GM21786 (cell line): ENCODE data around the gene ERMN.

Experiments
- ATAC-seq: cut with Tn5 transposase; IDR thresholded peaks from one replicate; pipeline ENCODE4 v1.9.1; 2021; ENCODE audit not compliant: unreplicated experiment

The ERMN gene

DNA sequence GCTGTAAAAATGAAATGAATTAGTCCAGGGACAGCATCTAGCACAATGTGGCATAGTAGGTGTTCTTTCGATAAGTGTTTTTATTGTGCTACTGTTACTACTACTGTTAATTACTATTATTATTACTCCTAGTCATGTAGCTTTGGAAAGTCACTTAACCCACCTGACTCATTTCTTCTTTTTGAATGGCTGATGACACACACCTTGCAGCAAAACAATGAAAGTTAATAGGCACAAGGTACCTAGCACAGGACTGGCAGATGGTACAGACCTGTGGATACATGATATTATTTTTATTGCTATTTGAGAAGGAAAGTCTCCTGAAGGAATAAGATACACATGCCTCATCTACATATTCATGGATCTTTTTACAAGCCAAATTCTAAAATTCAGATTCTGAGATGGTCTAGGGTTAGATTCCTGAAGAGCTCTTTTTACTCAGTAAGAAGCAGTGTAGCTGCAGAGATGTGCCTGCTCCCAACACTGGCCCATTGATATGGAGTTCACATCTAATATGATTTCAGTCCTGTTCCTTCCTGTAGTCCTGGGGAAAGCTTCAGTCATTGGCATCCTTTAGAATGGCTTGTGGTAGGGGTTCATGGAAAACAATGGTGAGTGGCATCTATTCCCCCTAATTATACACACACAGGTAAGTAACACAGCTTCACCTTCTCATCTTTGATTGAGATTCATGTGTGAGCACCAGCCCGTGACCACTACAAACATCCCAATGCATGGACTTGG is 7.9 kb upstream of the ERMN start:
- ATAC-seq: no peak

DNA sequence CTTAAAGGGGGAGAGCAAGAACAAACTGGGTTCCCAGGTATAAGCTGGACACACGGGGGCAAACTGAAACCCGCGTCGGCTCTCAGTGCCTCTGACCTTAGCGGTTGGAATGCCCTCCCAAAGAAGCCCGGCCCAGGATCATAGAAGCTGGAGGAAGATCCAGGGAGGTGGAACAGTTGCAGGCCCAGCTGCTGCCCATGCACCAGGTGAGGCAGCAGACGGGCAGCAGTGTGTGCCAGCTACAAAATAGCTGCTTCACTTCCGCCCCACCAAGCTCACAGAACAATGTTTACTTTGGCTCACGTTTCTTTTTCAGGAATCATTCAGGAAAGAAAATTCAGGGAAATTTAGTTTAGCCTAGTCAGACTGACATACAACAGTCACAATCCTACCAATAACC is 3.9 kb upstream of the ERMN start:
- ATAC-seq: no peak

DNA sequence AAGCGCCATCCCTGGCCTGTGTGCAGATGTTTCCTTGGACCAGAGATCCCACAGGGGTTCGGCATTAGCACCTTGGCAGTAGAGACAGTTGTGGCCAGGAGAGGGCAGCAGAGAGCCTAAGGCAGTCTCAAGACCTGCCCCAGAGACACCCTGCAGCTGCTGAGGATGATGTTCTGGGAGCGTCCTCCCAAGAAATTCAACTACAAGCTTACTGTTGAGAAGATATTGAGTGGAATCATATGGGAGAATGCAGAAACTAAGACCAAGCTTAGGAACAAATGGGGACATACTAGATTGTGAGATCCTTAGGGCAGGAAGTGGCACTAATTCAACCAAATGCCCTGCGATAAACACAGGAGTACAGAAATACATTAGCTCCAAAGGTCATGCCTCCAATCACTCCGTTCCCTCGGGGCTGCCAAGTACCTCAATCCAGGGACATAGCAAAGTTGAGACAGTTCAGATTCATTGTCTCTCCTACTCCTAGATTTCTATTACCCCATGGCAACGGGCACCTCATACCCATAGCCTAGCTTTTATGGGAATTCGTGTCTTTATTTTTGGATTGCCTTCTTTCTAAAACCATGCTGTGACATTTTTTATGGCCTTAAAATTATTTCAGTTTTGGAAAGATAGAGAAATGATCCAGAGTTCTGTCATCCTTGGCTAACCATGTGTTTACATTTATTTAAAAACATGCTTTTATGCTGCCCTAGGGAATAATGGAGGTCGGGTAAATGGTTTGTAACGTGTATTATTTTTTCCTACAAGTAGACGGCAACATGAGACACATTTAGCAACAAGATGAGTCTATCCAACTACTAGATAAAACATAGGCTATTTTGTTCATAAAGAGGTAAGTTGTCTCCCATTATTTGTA is 2.2 kb upstream of the ERMN start:
- ATAC-seq: peak; percentile 99

DNA sequence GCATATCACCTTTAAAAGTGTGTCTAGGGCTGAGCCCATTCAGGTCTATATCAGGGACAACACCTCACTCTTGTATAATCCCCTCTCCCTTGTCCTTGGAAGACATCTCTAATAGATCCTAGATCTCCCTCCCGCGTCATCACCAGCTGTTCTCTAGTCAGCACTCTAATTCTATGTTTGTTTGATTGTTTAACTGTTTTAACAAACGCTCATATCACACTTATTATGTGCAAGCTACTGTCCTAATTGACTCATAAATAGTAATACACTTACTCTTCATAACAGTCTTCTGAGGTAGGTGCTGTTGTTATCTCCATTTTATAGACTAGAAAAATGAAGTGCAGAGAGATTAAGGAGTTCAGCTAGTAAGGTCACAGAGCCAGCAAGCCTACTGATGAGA is 1.6 kb upstream of the ERMN start:
- peak; percentile 25 for ATAC-seq

DNA sequence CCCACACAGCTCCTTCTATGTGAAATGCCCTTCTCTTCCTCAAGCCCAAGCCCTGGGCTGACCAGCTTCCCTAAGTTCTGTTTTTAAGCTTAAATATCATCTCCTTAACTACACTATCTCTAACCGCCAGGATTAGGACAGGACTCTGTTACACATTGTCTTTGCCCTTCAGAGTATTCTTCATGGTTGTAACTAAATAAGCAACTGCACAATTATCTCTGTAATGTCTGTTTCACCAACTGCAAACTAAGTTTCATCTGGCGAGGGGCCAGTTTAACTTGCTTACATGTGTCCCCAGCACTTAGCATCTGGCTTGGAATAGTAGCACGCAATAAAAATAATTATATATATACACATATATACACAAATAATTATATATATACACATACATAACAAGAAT is 1.1 kb upstream of the ERMN start:
- no peak for ATAC-seq

DNA sequence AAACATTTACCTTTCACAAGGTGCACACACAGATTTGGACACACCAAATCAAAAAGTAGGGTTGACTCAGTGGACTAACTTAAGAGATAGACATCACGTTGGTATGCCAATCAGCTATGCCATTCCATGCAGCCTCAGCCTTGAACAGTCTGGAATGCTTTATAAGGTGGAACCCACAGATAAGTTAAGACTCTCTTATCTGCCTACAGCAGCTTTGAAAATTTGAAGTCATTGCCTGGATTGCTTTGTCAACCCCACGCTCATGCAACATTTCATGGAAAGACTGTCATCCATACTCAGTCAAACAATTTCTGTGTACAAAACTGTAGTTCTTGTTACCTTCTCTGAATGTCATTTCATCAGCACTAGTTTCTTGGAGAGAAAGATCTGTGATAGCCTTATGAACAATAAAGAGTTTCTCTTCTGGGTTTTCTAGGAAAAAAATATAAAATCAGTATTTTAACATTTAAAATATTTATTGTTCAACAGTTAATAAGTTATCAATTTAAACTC is 1.2 kb downstream of the ERMN start:
- no peak for ATAC-seq

DNA sequence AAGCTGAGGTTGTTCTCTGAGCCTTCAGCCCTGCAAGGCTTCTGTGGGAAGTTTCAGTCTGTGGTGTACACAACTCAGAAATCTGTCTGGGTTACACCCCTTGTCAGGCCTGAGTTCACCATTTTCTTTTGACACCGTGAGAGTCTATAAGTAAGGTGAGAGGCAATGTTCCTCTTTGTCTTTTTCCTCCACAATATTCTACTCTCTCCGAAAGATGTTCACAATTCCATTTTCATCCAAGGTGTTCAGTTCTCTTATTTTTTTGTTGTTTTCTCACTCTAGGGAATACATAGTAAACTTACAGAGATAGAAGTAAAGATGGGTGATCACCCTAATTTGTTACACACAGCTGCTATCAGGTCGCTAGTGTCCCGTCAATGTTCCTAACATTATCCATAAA is 3.2 kb downstream of the ERMN start:
- no peak for ATAC-seq

DNA sequence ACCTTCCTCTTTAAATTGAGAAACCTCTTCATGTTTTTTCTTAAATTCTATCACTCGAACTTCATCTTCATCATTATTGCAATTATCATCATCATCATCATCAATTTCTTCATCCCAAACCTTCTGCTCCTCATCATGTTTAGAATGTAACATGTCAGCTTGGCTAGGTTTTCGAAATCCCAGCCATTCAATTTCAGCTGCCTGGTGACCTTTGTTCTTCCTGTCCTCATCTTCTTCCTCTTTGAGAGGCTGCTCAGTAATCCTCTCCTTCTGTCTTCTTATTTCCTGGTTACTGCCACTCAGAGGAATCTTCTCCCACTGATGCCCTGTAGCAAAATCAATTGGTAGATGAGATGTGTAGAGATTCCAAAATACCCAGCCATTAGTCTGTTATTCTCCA is 4.2 kb downstream of the ERMN start:
- no peak for ATAC-seq

DNA sequence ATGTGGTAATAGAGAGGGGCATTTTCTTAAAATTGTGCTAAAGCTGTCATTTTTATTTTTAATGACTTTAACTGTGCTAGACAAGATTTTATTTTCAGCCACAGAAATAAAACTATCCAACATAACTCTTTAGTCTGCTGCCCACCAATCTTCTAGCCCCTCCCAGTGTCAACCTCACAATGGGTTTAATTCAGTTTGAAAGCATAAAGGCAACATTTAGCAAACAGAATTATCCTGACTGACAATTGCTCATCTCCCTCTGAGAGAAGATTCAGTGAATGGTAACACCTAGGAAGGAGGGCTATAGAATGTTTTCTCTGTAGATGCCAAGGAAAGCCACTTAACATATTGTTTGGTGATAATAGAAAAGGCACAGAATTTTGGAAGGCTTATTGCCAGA is 5.2 kb downstream of the ERMN start:
- ATAC-seq: no peak

DNA sequence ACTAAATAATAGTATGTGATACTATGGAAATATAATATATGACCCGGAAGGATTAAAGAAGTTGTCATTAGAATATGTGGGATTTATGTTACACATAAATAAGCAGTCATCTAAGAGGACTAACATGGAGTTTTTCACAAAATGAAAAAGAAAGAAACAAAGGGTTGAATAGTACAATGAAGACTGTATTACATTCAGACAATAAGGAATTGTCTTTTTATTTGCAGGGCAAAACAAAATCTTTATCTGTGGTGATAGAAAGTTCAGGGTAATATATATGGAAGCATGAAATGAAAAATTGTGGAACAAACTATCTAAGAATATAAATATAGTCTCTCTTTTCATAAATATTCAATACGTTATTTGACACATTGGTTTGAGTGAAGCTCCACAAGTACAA is 5.8 kb downstream of the ERMN start:
- ATAC-seq: no peak

DNA sequence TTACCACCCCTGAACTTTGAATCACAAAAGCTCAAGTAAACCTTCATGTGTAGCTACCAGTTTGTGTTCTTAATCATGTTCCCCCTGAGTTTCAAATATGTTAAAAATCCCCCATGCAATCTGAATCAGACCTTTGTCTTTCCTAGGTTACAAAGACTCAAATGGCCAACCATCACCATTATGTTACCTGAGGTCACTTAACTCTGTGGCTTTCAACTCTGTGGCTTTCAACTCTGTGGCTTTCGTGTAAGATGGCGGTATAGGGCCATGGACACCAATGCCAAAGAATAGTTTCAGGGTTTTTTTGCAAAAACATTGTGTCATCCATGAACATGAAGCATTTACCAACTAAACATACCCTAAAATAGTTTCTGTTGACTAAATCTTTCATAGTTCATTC is 6.7 kb downstream of the ERMN start:
- no peak for ATAC-seq

DNA sequence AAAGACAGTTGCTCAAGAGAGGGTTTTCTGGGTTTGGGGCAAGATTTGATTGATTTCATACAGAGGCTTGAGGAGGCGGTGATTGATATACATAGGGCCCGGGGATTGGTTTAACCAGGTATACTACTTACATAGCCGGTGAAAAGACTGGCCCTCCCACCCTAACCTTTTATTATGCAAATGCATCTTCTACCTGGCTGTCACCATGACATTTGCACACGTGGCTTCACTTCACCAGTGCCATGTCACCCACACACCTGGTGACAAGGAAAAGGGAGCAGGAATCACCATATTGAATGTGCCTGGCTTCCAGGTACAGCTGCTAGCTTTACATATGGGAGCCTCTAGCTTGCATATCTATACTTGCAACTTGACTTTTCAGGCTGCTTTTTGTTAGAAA is 9.7 kb downstream of the ERMN start:
- no peak for ATAC-seq

DNA sequence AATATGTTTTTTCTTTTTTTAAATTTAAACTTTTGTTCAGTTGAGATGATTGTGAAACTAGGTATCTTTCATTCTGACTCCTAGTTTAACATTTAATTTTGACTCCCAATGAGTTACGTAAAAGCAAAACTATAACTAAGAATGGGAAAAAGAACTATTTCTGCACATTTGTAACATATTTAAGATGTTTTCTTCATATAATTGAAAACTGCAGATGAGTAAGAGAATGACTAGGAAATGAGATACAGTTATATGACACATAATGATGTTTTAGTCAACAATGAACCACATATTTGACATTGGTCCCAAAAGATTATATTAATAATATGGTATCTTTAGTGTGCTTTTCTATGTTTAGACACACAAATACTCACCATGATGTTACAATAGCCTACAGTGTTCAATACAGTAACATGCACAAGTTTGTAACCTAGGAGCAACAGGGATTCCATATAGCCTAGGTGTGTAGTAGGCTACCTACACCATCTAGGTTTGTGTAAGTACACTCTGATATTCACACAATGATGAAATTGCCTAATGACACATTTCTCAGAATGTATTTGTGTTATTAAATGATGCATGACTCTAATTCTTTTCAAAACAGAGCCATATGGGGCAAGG is 12.6 kb downstream of the ERMN start:
- ATAC-seq: no peak

DNA sequence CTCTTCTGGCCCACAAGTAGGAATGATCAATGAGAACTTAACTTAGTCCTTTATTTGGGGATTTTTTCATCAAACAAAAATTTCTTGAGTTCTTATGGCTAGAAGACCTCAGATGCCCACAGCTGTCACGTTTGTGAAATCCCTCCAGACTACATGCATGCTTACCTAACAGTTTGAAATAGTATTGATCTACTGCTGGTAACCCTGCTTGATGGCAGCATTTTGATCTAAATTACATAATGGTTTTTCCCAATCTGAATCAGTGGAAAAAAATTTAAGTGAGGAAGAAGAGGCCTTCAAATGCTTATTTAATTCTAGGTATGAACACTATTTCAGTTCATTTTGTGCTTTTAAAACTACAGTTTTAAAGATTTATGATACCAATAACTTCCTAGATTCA is 13.9 kb downstream of the ERMN start:
- ATAC-seq: no peak

DNA sequence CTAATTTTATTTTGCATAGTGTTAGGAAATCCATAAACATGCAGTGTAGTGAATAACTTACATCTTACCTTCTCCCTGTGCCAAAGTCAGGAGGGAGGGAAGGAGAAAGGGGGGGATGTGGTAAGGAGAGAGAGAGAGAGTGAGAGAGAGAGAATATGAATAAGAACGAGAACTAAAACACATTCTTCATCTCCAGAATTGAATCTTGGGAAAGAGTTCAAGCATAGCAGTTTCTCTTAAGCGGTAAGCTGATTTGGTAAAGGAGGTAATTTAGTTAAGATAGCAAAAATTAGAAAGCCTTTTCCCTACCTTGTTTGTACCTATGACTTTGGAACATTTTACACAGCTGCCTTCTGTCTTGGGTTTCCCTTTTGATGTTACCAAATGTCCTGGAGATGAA is 15.7 kb downstream of the ERMN start:
- ATAC-seq: no peak

DNA sequence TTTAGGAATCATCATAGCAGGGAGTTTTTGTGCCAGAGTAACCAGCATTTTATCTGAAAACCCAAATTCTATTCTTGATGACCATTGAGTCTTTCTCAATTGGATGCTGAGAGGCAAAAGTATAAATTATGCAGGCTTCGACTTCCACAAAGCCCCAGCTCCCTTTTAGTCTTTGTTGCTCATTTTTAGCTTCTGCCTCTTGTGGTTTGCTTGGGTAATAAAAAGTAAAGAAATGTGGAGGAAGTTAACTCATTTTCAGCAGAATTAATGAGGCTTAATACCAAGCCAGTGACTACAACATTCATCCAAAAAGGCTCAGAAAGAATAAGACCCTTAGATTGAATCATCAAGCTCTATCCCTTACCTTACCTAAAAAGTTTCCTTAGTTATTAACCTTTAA is 18.6 kb downstream of the ERMN start:
- ATAC-seq: no peak

DNA sequence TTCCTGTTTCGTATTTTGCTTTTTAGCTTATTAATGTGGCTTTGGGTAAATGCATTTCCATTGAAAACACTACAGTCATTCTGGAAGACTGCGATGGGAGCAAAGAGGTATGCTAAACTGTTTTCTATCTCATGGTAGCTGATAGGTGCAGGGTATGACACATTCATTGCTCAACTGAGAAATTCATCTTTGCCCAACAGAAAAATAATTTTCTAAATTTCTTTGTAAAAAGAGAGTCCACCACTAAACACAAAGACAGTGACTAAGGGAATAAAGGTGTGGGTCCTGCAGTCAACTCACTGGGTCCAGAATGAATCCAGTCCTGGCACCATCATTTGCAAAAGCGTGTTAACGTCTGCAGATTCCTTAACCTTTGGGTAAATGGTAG is 19.9 kb downstream of the ERMN start:
- ATAC-seq: no peak

DNA sequence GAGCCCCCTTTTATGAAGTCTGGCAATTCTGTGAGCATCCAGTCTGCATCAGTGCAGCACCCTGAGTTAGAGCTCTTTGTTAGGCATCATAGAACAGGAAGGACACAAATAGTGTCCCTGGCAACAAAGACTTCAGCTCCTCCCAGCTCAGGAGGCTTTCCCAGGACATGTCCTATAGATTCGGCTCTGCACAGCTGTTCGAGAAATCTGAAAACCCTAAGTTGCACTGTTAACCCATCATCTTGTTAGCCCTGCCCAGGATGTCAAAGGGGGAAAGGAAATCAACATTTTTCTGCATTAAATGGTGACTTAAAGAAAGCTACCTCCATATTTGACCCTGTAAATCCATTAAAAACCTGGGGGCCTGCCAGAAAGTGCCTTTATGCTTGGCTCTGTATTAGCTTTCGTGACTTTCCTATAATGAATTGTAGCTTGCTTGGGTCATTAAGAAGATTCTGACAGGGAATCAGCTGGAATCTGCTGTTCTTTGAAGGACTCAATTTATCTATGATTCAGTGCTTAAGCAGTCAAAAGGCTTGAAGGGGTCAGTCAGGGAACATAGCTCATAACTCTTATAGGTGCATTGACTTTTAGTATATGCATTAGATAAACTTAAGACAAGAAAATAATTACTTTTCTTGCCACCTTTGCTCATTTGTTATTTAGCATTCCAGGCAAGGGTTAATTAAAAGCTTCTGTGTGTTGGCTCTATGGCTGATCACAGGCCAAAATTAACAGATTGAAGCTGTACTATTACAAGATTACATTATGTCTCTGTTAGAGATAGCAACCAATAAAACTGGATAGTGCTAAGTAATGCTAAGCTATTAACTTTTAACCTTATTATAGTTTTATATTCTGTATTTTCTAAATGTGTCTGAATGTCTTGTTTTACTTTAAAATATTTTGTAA is 20.6 kb downstream of the ERMN start:
- no peak for ATAC-seq

DNA sequence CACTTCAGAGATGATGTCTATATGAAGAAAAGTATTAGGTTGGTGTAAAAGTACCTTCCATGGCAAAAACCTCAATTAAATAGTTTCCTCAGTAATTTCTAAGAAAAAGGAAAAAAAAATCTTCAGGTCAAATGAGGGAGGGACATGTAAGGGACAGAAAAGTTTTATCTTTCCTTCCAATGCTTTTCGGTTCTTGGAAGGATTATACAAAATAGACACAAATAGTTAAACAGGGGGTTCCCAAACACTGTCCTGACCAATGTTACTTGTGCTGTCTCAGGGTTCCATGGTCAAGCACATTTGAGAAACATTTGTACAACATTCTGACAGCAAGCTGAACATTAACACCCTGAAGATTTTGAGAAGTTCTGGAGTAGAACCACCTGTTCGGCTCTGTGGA is 22.0 kb downstream of the ERMN start:
- ATAC-seq: no peak

DNA sequence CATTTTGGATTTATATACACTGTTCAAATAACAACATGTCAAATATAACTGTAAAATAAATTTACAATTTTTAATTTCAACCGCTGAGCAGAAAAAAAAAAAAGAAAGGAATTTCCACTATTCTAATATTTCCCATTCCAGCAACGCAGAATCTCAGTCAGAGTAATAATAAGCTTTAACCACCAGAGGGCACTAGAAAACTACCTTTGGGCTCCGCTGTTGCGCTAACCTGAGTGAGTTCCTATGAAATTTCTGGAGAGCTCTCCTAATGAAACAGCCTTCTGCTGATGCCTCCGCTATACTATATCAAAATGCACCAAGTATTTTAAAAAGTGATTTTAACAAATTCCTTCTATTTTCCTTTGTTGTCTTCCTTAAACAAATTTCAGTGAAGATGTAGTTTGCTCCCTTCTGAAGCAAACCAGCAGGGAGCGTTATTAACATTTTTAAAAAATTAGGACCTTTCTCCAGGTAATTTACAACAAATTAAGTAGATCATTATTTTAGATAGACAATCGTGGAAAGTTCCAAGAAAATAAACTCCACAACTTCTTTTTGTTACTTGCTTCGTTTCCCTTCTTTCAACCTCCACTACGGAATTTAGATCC is 23.0 kb downstream of the ERMN start:
- peak; percentile 82 for ATAC-seq
